ENCODE results near the gene ANTXR2.

- TF ChIP-seq POLR2A (IDR thresholded peaks at IDR 0.05; ENCODE audit: insufficient read depth in 1 of 2, low read depth in 2 of 2, low read length in 2 of 2) (no peak), ZNF274 (CRISPR knock-in tag; IDR thresholded peaks at IDR 0.05) (no peak), MEIS2 (CRISPR knock-in tag; IDR thresholded peaks at IDR 0.05) (no peak), ZBTB26 (CRISPR knock-in tag; IDR thresholded peaks at IDR 0.05; ENCODE audit: borderline replicate concordance) (no peak), E2F5 (CRISPR knock-in tag; conservative IDR thresholded peaks at IDR 0.05) (no peak), CTCF (CRISPR knock-in tag; IDR thresholded peaks at IDR 0.05) (no peak), ZNF567 (CRISPR knock-in tag; IDR thresholded peaks at IDR 0.05; ENCODE audit: borderline replicate concordance) (no peak), MEIS1 (CRISPR knock-in tag; IDR thresholded peaks at IDR 0.05; ENCODE audit: borderline replicate concordance) (no peak), NR2F1 (CRISPR knock-in tag; IDR thresholded peaks at IDR 0.05) (no peak), HCFC1 (IDR thresholded peaks at IDR 0.05; ENCODE audit: low read depth, low read length) (no peak), MZF1 (CRISPR knock-in tag; IDR thresholded peaks at IDR 0.05; ENCODE audit: borderline replicate concordance) (no peak)
Observed at GRCh38 chr4:80112236-80112635, 39.2 kb upstream of the ANTXR2 start.

All from HepG2 (cell line).